IMR-90 (cell line): ENCODE results near the gene APOC4. TPM values are rescaled to one million over a fixed set of nuclear protein-coding genes. Genes with fewer than 3 reads are reported as not detected.
"Not testable (repeated sequence)": the region's sequence is repeated elsewhere in the genome, so short reads cannot be mapped to it uniquely, and the experiment has no call there.

Experiments used
- ATAC-seq: fragments of 200-7000 bp; cut with Tn5 transposase; 2 replicates; pipeline ENCODE4 v1.9.1; 2020; ENCODE audit warnings: low read depth, mild to moderate bottlenecking, moderate library complexity
- BruUV-seq: library from RNA; stranded (reverse); fragments of 400-500 nt; replicated peaks from 2 replicates; lab custom pipeline; 2021; lab: Mats Ljungman, UMichigan
- CTCF ChIA-PET: fragments of 300-600 bp; formaldehyde crosslinking; extraction: SDS; loops from one replicate; lab custom pipeline; 2021; ENCODE audit warnings: antibody characterized with exemption; lab: Yijun Ruan, JAX
- POLR2A ChIA-PET: fragments of 300-600 bp; sonication (Branson Sonifier 250); formaldehyde crosslinking; loops from one replicate; lab custom pipeline; 2022; ENCODE audit warnings: antibody characterized with exemption; ENCODE audit not compliant: unreplicated experiment; lab: Charles Lee
- DNase-seq: peaks from one replicate; pipeline ENCODE4 v3.0.0; 2013
- H2AFZ ChIP-seq: replicated peaks from 2 replicates; pipeline ENCODE3; 2013; ENCODE audit warnings: low read length, mild to moderate bottlenecking; ENCODE audit not compliant: poor library complexity
- H2AK5ac ChIP-seq: 2 replicates; pipeline ENCODE4 v1.6.1; 2013; ENCODE audit warnings: low read depth, low read length, inconsistent platforms
- H2AK9ac ChIP-seq: replicated peaks from 2 replicates; pipeline ENCODE3; 2013; ENCODE audit warnings: mild to moderate bottlenecking, low read depth, low read length, moderate library complexity; ENCODE audit not compliant: poor library complexity
- H2BK120ac ChIP-seq: 2 replicates; pipeline ENCODE4 v1.6.1; 2013; ENCODE audit warnings: low read depth, low read length, inconsistent platforms
- H2BK15ac ChIP-seq: 3 replicates; pipeline ENCODE4 v1.6.1; 2013; ENCODE audit warnings: low read depth, low read length, inconsistent platforms
- H2BK20ac ChIP-seq: 2 replicates; pipeline ENCODE4 v1.6.1; 2013; ENCODE audit warnings: low read depth, mild to moderate bottlenecking, inconsistent platforms, low read length, moderate library complexity
- H2BK5ac ChIP-seq: 2 replicates; pipeline ENCODE4 v1.6.1; 2013; ENCODE audit warnings: mild to moderate bottlenecking, low read depth, low read length, inconsistent platforms; ENCODE audit not compliant: poor library complexity, severe bottlenecking
- H3K14ac ChIP-seq: replicated peaks from 2 replicates; pipeline ENCODE4 v1.6.1; 2013; ENCODE audit warnings: low read depth, low read length, inconsistent platforms
- H3K18ac ChIP-seq: 2 replicates; pipeline ENCODE4 v1.6.1; 2013; ENCODE audit warnings: low read depth, low read length, control low read depth
- H3K23ac ChIP-seq: 2 replicates; pipeline ENCODE4 v1.6.1; 2013; ENCODE audit warnings: low read depth, low read length, inconsistent platforms
- H3K27ac ChIP-seq: 2 replicates; pipeline ENCODE4 v1.5.1; 2013; ENCODE audit warnings: mild to moderate bottlenecking, control low read depth, low read length; ENCODE audit not compliant: insufficient read depth
- H3K27me3 ChIP-seq: 2 replicates; pipeline ENCODE4 v1.6.1; 2013; ENCODE audit warnings: low read length; ENCODE audit not compliant: control insufficient read depth, insufficient read depth
- H3K36me3 ChIP-seq: 2 replicates; pipeline ENCODE4 v1.6.1; 2013; ENCODE audit warnings: low read length, mixed read lengths; ENCODE audit not compliant: control insufficient read depth, insufficient read depth
- H3K4ac ChIP-seq: 2 replicates; pipeline ENCODE4 v1.6.1; 2013; ENCODE audit warnings: low read depth, low read length, inconsistent platforms
- H3K4me1 ChIP-seq: 2 replicates; pipeline ENCODE4 v1.6.1; 2013; ENCODE audit warnings: low read length, mixed read lengths; ENCODE audit not compliant: control insufficient read depth, insufficient read depth
- H3K4me2 ChIP-seq: 2 replicates; pipeline ENCODE4 v1.6.1; 2013; ENCODE audit warnings: low read depth, mild to moderate bottlenecking, control low read depth, low read length, moderate library complexity
- H3K4me3 ChIP-seq: 2 replicates; pipeline ENCODE4 v1.5.1; 2013; ENCODE audit warnings: low read depth, mild to moderate bottlenecking, control low read depth, low read length, moderate library complexity; ENCODE audit not compliant: insufficient read depth
- H3K56ac ChIP-seq: 2 replicates; pipeline ENCODE4 v1.6.1; 2013; ENCODE audit warnings: low read length, inconsistent platforms; ENCODE audit not compliant: insufficient read depth; ENCODE audit errors: extremely low read depth
- H3K79me1 ChIP-seq, 2 experiments: 2 replicates each; pipeline ENCODE4 v1.6.1; 2013; ENCODE audit warnings: low read length in 2 of 2, inconsistent platforms in 1 of 2, low read depth in 1 of 2
- H3K9ac ChIP-seq: 2 replicates; pipeline ENCODE4 v1.6.1; 2013; ENCODE audit warnings: low read depth, low read length, control low read depth
- H3K9me1 ChIP-seq: 2 replicates; pipeline ENCODE4 v1.6.1; 2013; ENCODE audit warnings: low read length, inconsistent platforms; ENCODE audit not compliant: insufficient read depth
- H3K9me3 ChIP-seq: 2 replicates; pipeline ENCODE4 v1.6.1; 2013; ENCODE audit warnings: low read length; ENCODE audit not compliant: control insufficient read depth, insufficient read depth
- H4K20me1 ChIP-seq: 2 replicates; pipeline ENCODE4 v1.6.1; 2013; ENCODE audit warnings: low read length, inconsistent platforms; ENCODE audit not compliant: insufficient read depth
- H4K5ac ChIP-seq: 2 replicates; pipeline ENCODE4 v1.6.1; 2013; ENCODE audit warnings: mild to moderate bottlenecking, low read depth, low read length, control low read depth
- H4K8ac ChIP-seq, 2 experiments: 2 replicates each; pipeline ENCODE4 v1.6.1; 2013; ENCODE audit warnings: low read depth in 2 of 2, low read length in 2 of 2, control low read depth in 1 of 2, inconsistent platforms in 1 of 2
- H4K91ac ChIP-seq: 2 replicates; pipeline ENCODE4 v1.6.1; 2013; ENCODE audit warnings: low read depth, low read length, inconsistent platforms; ENCODE audit not compliant: insufficient read depth
- FOS ChIP-seq: fragments of 150-350 bp; IDR thresholded peaks from 2 replicates; pipeline ENCODE4 v1.6.1; 2016; ENCODE audit warnings: low read depth, low read length
- RFX5 ChIP-seq: IDR thresholded peaks from 2 replicates; pipeline ENCODE4 v1.8.0; 2012; ENCODE audit warnings: low read depth, mild to moderate bottlenecking, low read length, moderate library complexity
- WGBS, 2 experiments: methylation state at CpG; one replicate each; pipeline versions ENCODE4 v1.1.5 to v1.1.7; 2013; ENCODE audit warnings: missing lambda C conversion rate in 2 of 2; ENCODE audit not compliant: insufficient read length in 1 of 2; ENCODE audit errors: extremely low coverage in 2 of 2; 5-methylcytosine and 5-hydroxymethylcytosine counted together
- dilution Hi-C: fragments of 300-500 bp; cut with HindIII; formaldehyde crosslinking; loops from one replicate; pipeline ENCODE4 v1.14.3; 2018; ENCODE audit warnings: low sequenced_read_pairs; ENCODE audit not compliant: unreplicated experiment
- in situ Hi-C: fragments of 300-500 bp; cut with MboI; formaldehyde crosslinking; loops from 3 replicates; pipeline ENCODE4 v1.14.3; 2019; ENCODE audit warnings: low sequenced_read_pairs, inconsistent platforms, mixed read lengths
- intact Hi-C: fragments of 100-400 bp; cut with micrococcal nuclease; formaldehyde crosslinking; loops from 2 replicates; pipeline ENCODE4 v1.10.0; 2022
- polyA plus RNA-seq, 3 experiments: library from polyadenylated mRNA; depleted of rRNA; stranded (reverse); fragments of >200 nt; gene quantifications; 2 replicates each; pipeline ENCODE4 v1.2.3, GENCODE V29; 2012; ENCODE audit warnings: low replicate concordance in 1 of 3
- total RNA-seq: library from RNA; depleted of rRNA; stranded (reverse); fragments of >200 nt; gene quantifications from 2 replicates; pipeline ENCODE4 v1.2.3, GENCODE V29; 2012

The APOC4 gene
- total and polyA plus RNA-seq, 2 of the 4 experiments (the other 2 are of a cell fraction) = not detected

DNA sequence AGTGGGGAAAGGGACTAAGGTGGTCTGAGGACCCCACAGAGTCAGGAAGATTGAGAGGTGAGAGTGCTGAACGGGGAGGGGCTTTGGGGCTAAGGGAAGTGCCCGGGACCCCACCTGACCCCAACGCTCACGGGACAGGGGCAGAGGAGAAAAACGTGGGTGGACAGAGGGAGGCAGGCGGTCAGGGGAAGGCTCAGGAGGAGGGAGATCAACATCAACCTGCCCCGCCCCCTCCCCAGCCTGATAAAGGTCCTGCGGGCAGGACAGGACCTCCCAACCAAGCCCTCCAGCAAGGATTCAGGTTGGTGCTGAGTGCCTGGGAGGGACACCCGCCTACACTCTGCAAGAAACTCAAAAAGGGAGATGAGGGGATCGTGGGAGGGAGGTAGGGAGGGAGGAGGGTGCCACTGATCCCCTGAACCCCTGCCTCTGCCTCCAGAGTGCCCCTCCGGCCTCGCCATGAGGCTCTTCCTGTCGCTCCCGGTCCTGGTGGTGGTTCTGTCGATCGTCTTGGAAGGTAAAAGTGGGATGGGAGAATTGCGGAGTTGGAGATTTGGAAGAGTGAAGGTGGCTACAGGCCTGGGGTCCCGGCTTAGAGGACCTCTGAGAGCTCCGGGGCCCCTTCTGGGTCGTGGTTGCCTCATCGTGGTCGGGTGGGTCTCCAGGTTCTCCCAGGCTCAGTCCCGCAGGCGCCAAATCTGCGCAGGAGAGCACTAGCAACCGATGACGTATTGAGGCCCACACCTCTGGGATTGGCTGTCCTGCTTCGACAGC lies 27.4 kb upstream of the APOC4 start, which contains the start of gene APOC1:
Gene APOC1 (plus strand): TSS at position 176 of the 774 bp plus-strand sequence. CDS start 284 bp downstream, at position 460.
- no CpG with 5 or more reads among the region's 28 CpGs for WGBS, 2 experiments
- H3K79me1 ChIP-seq, H3K9me1 ChIP-seq, H3K36me3 ChIP-seq, H3K18ac ChIP-seq, H2BK5ac ChIP-seq, H3K27me3 ChIP-seq, H3K27ac ChIP-seq, H3K9me3 ChIP-seq, intact Hi-C loops, dilution Hi-C loops, BruUV-seq, CTCF ChIA-PET, H4K20me1 ChIP-seq, POLR2A ChIA-PET, H2BK20ac ChIP-seq: not testable (repeated sequence)
- peak within 1 kb of the TSS; percentile 85; the same call in 1 of the 2 replicates for H2AK5ac ChIP-seq
- peak within 1 kb of the TSS; percentile 16 for H2AK9ac ChIP-seq
- H4K5ac ChIP-seq = peak within 1 kb of the TSS; percentile 58
- peak within 1 kb of the TSS; percentile 7; the same call in 1 of the 2 replicates for H3K9ac ChIP-seq
- peak; percentile 97 for TF ChIP-seq RFX5
- 0 out of 2 replicates have a peak, but pooled peaks have one; percentile 5 for TF ChIP-seq FOS
- H4K91ac ChIP-seq = peak within 1 kb of the TSS; percentile 31; the same call in 1 of the 2 replicates
- peak within 1 kb of the TSS; percentile 42 for H3K4me3 ChIP-seq
- H3K4me2 ChIP-seq = peak within 1 kb of the TSS; percentile 57
- ATAC-seq (peak; percentile 94), DNase-seq (peak; percentile 73)
- H3K23ac ChIP-seq = peak within 1 kb of the TSS; percentile 26; the same call in 1 of the 2 replicates
- peak within 1 kb of the TSS; percentile 94 for H2AFZ ChIP-seq
- peak within 1 kb of the TSS; percentile 55 for H3K4ac ChIP-seq
- in situ Hi-C loops = loop anchor here (5.0 kb wide), 1 partner anchor 38 kb away; no protein-coding TSS in a partner anchor
- H3K56ac ChIP-seq = peak within 1 kb of the TSS; percentile 17; the same call in 1 of the 2 replicates
- peak within 1 kb of the TSS; percentile 55 to 86; a peak in 3 of 4 replicates for H4K8ac ChIP-seq
- peak within 1 kb of the TSS; percentile 4; the same call in 1 of the 2 replicates for H3K14ac ChIP-seq
- peaks cover 12% of the 10 kb centered on the region for H3K4me1 ChIP-seq
- H2BK120ac ChIP-seq = peak within 1 kb of the TSS; percentile 70; the same call in 1 of the 2 replicates
- H2BK15ac ChIP-seq = peak within 1 kb of the TSS; percentile 8; the same call in 1 of the 3 replicates
